OCI-LY1 (cell line): ENCODE data around the gene FAM219B.
"Not testable (repeated sequence)": the region's sequence is repeated elsewhere in the genome, so short reads cannot be mapped to it uniquely, and the experiment has no call there.

ENCODE experiments used
- CTCF ChIP-seq: fragments of 200-600 bp; sonication (generic), shearing (Covaris generic); IDR thresholded peaks from 2 replicates; pipeline ENCODE4 v1.5.1; 2017; ENCODE audit warnings: mild to moderate bottlenecking, antibody characterized with exemption, low read length, moderate library complexity, mixed read lengths
- EZH2 ChIP-seq: fragments of 200-600 bp; sonication (generic), shearing (Covaris generic); IDR thresholded peaks from 2 replicates; pipeline ENCODE4 v1.8.0; 2017; ENCODE audit warnings: borderline replicate concordance, mixed run types, mild to moderate bottlenecking, antibody characterized with exemption, low read length, moderate library complexity, mixed read lengths

- not testable (repeated sequence) for TF ChIP-seq CTCF, EZH2
Measured at GRCh38 chr15:74894383-74894782, 12.3 kb downstream of the FAM219B start.
